IMR-90 (cell line): ENCODE measurements around the gene REPS1.

Experiments
- CTCF ChIP-seq: conservative IDR thresholded peaks from 2 replicates; pipeline ENCODE4 v1.5.1; 2012; ENCODE audit warnings: mild to moderate bottlenecking, low read depth, low read length, improper control_type of control experiment
- ELK1 ChIP-seq: fragments of 150-350 bp; IDR thresholded peaks from 2 replicates; pipeline ENCODE4 v1.6.1; 2016; ENCODE audit warnings: low read depth, mild to moderate bottlenecking, low read length, moderate library complexity, borderline replicate concordance
- MAZ ChIP-seq: IDR thresholded peaks from 2 replicates; pipeline ENCODE4 v1.6.1; 2012; ENCODE audit warnings: low read depth, mild to moderate bottlenecking, low read length, improper control_type of control experiment, moderate library complexity, borderline replicate concordance
- POLR2A ChIP-seq: IDR thresholded peaks from 2 replicates; pipeline ENCODE4 v1.6.1; 2012; ENCODE audit warnings: mild to moderate bottlenecking, low read depth, low read length
- RCOR1 ChIP-seq: IDR thresholded peaks from 2 replicates; pipeline ENCODE4 v1.6.1; 2012; ENCODE audit warnings: mild to moderate bottlenecking, low read length, improper control_type of control experiment; ENCODE audit not compliant: insufficient replicate concordance

- no peak for TF ChIP-seq POLR2A
- no peak for TF ChIP-seq CTCF
- no peak for TF ChIP-seq MAZ
- TF ChIP-seq RCOR1 = no peak
- TF ChIP-seq ELK1 = no peak
Measured at GRCh38 chr6:138991206-138991605, 3.2 kb upstream of the REPS1 start.
